Small intestine (tissue), 7 donors: ENCODE results near the gene NANOGP8. TPM values are rescaled to one million over a fixed set of nuclear protein-coding genes. Genes with fewer than 3 reads are reported as not detected.

Experiments
- DNase-seq, 2 donors: peaks; one replicate each; pipeline versions ENCODE4 v3.0.0 to v3.0.0-alpha.2; 2013
- FAIRE-seq: peaks from 2 replicates; lab custom pipeline; 2012; peaks lifted over from hg19 to GRCh38; lab: Jason Lieb, UNC
- H3K27ac ChIP-seq, 3 donors: one replicate each; pipeline ENCODE4 v1.5.1; 2013; ENCODE audit warnings: low read length in 2 of 3, mild to moderate bottlenecking in 2 of 3, control low read depth in 1 of 3, inconsistent platforms in 1 of 3, low read depth in 1 of 3, moderate library complexity in 1 of 3
- H3K27me3 ChIP-seq, 3 donors: one replicate each; pipeline ENCODE4 v1.6.1; 2013; ENCODE audit warnings: low read length in 3 of 3, inconsistent platforms in 1 of 3; ENCODE audit not compliant: control insufficient read depth in 3 of 3, insufficient read depth in 3 of 3
- H3K36me3 ChIP-seq, 3 donors: one replicate each; pipeline ENCODE4 v1.6.1; 2013; ENCODE audit warnings: low read length in 3 of 3, inconsistent platforms in 1 of 3, low read depth in 1 of 3, mild to moderate bottlenecking in 1 of 3, moderate library complexity in 1 of 3; ENCODE audit not compliant: control insufficient read depth in 3 of 3, insufficient read depth in 2 of 3
- H3K4me1 ChIP-seq, 3 donors: one replicate each; pipeline ENCODE4 v1.6.1; 2013; ENCODE audit warnings: low read length in 2 of 3, inconsistent platforms in 1 of 3, low read depth in 1 of 3, mild to moderate bottlenecking in 1 of 3, moderate library complexity in 1 of 3; ENCODE audit not compliant: control insufficient read depth in 3 of 3, insufficient read depth in 2 of 3
- H3K4me3 ChIP-seq, 3 donors: one replicate each; pipeline ENCODE4 v1.5.1; 2013; ENCODE audit warnings: low read length in 3 of 3, control low read depth in 1 of 3, inconsistent platforms in 1 of 3, low read depth in 1 of 3, mild to moderate bottlenecking in 1 of 3, moderate library complexity in 1 of 3
- H3K9me3 ChIP-seq, 2 donors: one replicate each; pipeline ENCODE4 v1.6.1; 2013; ENCODE audit warnings: low read depth in 1 of 2, low read length in 1 of 2; ENCODE audit not compliant: control insufficient read depth in 2 of 2, insufficient read depth in 1 of 2
- WGBS, 3 donors: extraction: QIAGEN DNeasy Blood & Tissue Kit; methylation state at CpG; one replicate each; pipeline ENCODE4 v1.1.7; 2013; 5-methylcytosine and 5-hydroxymethylcytosine counted together
- polyA plus RNA-seq, 4 donors: library from polyadenylated mRNA; stranded (reverse) in 3 of 4; unstranded in 1 of 4; fragments of 200-250 nt in 3 of 4; fragments of 120-200 nt in 1 of 4; gene quantifications; one replicate each; pipeline versions ENCODE4 v1.2.1 to v1.2.3, GENCODE V29; 2013
- donor health status: healthy with polysubstance abuse.
- donor health status: control.
- donor health status: control.
- donor health status: Bipolar disorder and iron deficiency.
- donor health status: healthy.

The NANOGP8 gene
- polyA plus RNA-seq, 4 donors: 0.37 TPM; not detected in 3

DNA sequence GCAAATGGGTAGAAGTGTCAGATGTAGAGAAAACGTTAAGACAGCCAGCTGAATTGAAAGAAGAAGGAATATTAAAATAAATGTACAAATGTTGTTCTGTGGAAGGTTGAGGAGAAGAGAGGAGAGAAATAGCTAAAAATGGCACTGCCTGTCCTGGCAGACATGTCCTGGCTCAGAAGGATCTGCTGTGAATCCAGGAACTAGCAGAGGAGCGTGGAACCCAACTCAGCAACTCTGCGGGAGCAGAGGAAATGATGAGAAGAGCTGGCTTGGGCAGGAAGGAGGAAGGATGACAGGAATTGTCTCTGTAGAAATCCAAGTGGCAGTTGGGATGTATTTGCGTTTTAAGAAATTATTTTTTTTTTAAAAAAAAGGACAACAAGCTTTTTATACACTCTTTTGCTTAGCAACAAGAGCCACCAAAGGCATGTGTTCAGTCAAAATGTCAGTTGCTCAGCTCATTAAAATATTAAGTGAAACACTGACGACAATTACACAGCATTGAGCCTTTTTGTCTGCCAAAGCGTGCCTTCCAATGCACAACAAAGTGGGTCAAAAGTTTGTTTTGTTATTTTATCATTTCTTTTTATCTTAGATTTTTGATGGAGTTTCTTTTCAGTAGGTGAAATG, 16.1 kb downstream of the NANOGP8 start:
- no peak overlapping the region for H3K4me3 ChIP-seq
- H3K4me1 ChIP-seq: no peaks in the 10 kb centered on the region
- FAIRE-seq (no peak), DNase-seq (no peak)
- H3K36me3 ChIP-seq: no peaks in the 10 kb centered on the region
- 71 to 84% (median 74%) methylated on average over 6 of the region's 6 CpGs for WGBS, 3 donors
- no peaks in the 10 kb centered on the region for H3K27me3 ChIP-seq
- H3K9me3 ChIP-seq: peaks cover 0 to 2% of the 10 kb centered on the region in 2 donors
- H3K27ac ChIP-seq: no peak overlapping the region

GRCh38 chr15:35067496-35068347, 17.4 kb downstream of the NANOGP8 start:
- Histone ChIP-seq H3K27ac (peak overlapping the region in 1 of 3 donors; percentile 17), H3K36me3 (no peaks in the 10 kb centered on the region), H3K4me1 (no peaks in the 10 kb centered on the region), H3K9me3 (no peaks in the 10 kb centered on the region), H3K4me3 (no peak overlapping the region), H3K27me3 (no peaks in the 10 kb centered on the region)
- DNase-seq: no peak
- 54 to 58% (median 57%) methylated on average over 10 of the region's 10 CpGs for WGBS, 3 donors
- FAIRE-seq: no peak

DNA sequence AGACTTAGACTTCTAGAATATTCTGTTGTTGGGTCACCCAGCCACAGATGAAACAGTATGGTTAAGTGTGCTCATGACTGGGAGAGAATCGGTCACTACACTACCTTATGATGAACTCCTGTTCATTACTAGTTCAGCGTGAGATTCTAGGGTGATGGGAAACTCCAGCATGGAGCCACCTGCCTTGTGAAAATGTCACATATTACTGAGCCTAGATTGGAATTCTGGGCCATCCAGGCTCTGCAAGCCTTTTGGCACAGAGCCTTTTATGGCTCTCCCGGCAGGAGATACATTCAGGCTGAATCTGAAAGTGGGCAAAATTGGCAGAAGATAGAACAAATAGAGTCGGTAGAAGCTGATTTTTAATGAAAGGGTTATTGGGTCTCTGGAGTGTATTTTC, 19.0 kb downstream of the NANOGP8 start:
- Histone ChIP-seq H3K36me3 (no peaks in the 10 kb centered on the region), H3K27ac (no peak overlapping the region), H3K9me3 (no peaks in the 10 kb centered on the region), H3K27me3 (no peaks in the 10 kb centered on the region), H3K4me3 (no peak overlapping the region), H3K4me1 (no peaks in the 10 kb centered on the region)
- FAIRE-seq (no peak), DNase-seq (no peak)
- WGBS, 3 donors: 57 to 77% (median 61%) methylated on average over 4 of the region's 4 CpGs

GRCh38 chr15:35064576-35065190, 20.4 kb downstream of the NANOGP8 start:
- Histone ChIP-seq H3K9me3 (no peaks in the 10 kb centered on the region), H3K27ac (no peak overlapping the region), H3K27me3 (no peaks in the 10 kb centered on the region), H3K4me1 (no peaks in the 10 kb centered on the region), H3K36me3 (no peaks in the 10 kb centered on the region), H3K4me3 (no peak overlapping the region)
- 72 to 81% (median 80%) methylated on average over 8 of the region's 8 CpGs for WGBS, 3 donors
- FAIRE-seq: no peak
- DNase-seq: no peak

GRCh38 chr15:35062738-35063099, 22.4 kb downstream of the NANOGP8 start:
- no peak for DNase-seq
- FAIRE-seq: no peak

GRCh38 chr15:35061825-35062737, 23.0 kb downstream of the NANOGP8 start:
- no peaks in the 10 kb centered on the region for H3K36me3 ChIP-seq
- no peak overlapping the region for H3K4me3 ChIP-seq
- FAIRE-seq: no peak
- no peaks in the 10 kb centered on the region for H3K4me1 ChIP-seq
- no peak overlapping the region for H3K27ac ChIP-seq
- 76 to 92% (median 87%) methylated on average over 6 of the region's 6 CpGs for WGBS, 3 donors
- H3K9me3 ChIP-seq: no peaks in the 10 kb centered on the region
- no peak for DNase-seq
- H3K27me3 ChIP-seq: no peaks in the 10 kb centered on the region

More at GRCh38 chr15:35062738-35063099, 22.4 kb downstream of the NANOGP8 start:
- WGBS, 3 donors: 88 to 93% (median 92%) methylated on average over 1 of the region's 1 CpG
- H3K36me3 ChIP-seq: no peaks in the 10 kb centered on the region
- H3K4me1 ChIP-seq: no peaks in the 10 kb centered on the region
- H3K27me3 ChIP-seq: no peaks in the 10 kb centered on the region
- H3K4me3 ChIP-seq: no peak overlapping the region
- H3K27ac ChIP-seq: no peak overlapping the region
- H3K9me3 ChIP-seq: no peaks in the 10 kb centered on the region

DNA sequence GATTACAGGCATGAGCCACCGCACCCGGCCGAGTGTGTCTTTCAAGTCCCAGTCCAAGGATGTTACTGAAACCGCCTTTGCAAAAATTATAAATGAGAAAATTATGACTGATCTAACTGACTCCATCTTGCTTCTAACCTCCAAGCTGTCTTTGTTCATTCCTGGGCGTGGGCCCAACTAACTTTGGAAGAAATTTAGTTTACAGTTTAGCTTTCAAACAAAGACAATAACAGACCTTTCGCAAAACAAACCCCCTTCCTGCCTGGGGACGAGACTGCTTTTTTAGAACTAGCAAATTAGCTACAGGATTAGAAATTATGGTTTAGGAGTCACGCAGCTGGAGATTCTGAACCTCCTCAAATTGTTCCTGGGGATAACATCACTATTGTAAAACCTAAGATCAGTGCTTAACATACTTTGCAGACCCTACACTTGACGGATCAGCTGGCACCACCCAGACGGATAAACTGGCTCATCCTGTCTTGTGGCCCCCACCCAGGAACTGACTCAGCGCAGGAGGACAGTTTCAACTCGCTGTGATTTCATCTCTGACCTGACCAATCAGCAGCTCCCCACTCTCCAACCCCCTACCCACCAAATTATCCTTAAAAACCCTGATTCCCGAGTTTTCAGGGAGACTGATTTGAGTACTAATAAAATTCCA, 23.8 kb downstream of the NANOGP8 start:
- Histone ChIP-seq H3K4me1 (no peaks in the 10 kb centered on the region), H3K36me3 (no peaks in the 10 kb centered on the region), H3K27me3 (no peaks in the 10 kb centered on the region), H3K27ac (no peak overlapping the region), H3K9me3 (no peaks in the 10 kb centered on the region), H3K4me3 (no peak overlapping the region)
- DNase-seq (no peak), FAIRE-seq (no peak)
- 57 to 76% (median 73%) methylated on average over 13 of the region's 13 CpGs for WGBS, 3 donors
